GM04503 (cell line): ENCODE data around the gene NPDC1.
"Not testable (repeated sequence)": the region's sequence is repeated elsewhere in the genome, so short reads cannot be mapped to it uniquely, and the experiment has no call there.

Source experiments
- DNase-seq: peaks from one replicate; pipeline ENCODE4 v3.0.0-alpha.2; 2012; ENCODE audit warnings: low read depth

NPDC1 gene

GRCh38 chr9:137039611-137040366 lies 6.2 kb downstream of the NPDC1 start:
- DNase-seq, result no peak

- DNase-seq, result no peak
Measured at GRCh38 chr9:137038916-137039315, 7.1 kb downstream of the NPDC1 start.

DNA sequence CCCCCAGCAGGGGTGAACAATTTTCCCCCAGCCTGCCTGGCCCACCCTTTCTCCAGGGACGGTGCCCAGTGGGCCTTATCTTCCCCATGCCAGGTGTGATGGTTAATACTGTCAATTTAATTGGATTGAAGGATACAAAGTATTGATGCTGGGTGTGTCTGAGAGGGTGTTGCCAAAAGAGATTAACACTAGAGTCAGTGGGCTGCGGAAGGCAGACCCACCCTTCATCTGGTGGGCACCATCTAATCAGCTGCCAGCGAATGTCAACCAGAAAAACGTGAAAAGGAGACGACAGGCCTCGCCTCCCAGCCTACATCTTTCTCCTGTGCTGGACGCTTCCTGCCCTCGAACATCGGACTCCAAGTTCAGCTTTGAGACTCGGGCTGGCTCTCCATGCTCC lies 8.5 kb downstream of the NPDC1 start:
- no peak for DNase-seq

- DNase-seq, result no peak
Measured at GRCh38 chr9:137037035-137037434, 8.9 kb downstream of the NPDC1 start.

GRCh38 chr9:137035937-137036336 lies 10.0 kb downstream of the NPDC1 start:
- DNase-seq, result no peak

- no peak for DNase-seq
Measured at GRCh38 chr9:137035507-137035834, 10.5 kb downstream of the NPDC1 start.

GRCh38 chr9:137034709-137035506 lies 11.1 kb downstream of the NPDC1 start:
- no peak for DNase-seq

- DNase-seq, result no peak
Measured at GRCh38 chr9:137034039-137034708, 11.8 kb downstream of the NPDC1 start.

DNA sequence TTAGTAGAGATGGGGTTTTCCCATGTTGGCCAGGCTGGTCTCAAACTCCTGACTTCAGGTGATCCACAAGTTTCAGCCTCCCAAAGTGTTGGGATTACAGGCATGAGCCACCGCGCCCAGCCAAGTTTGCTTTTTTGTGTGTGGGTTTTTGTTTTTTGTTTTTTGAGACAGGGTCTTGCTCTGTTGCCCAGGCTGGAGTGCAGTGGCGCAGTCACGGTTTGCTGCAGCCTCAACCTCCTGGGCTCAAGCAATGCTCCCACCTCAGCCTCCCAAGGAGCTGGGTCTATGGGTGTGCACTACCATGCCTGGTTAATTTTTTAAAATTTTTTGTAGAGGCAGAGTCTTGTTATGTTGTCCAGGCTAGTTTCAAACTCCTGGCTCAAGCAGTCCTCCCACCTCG lies 12.5 kb downstream of the NPDC1 start:
- not testable (repeated sequence) for DNase-seq

DNA sequence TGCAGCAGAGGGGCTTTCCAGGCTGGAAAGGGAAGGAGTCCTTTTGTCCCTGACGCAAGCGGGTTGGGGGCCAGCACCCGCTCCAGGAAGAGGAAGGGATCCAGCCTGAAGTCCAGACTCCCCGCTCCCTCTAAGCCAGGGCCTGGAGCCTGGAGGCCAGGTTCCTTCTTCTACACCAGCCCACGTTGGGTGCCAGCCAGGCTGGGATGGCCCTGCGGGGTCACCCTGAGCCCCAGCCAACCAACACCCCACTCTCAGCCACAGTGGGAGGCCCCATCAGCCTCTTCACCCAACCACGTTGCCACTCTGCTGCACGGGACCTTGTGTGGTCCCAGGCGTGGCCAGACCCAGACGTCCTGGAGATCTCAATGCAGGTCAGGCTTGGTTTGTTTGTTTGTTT lies 13.1 kb downstream of the NPDC1 start:
- no peak for DNase-seq

GRCh38 chr9:137031904-137032640 lies 13.9 kb downstream of the NPDC1 start, which contains the start of gene FUT7:
TSS of gene FUT7 (minus strand) at chr9:137032088. CDS start at chr9:137031991, 97 bp downstream.
- DNase-seq, result no peak

- DNase-seq, result no peak
Measured at GRCh38 chr9:137030538-137031527, 15.1 kb downstream of the NPDC1 start.

DNA sequence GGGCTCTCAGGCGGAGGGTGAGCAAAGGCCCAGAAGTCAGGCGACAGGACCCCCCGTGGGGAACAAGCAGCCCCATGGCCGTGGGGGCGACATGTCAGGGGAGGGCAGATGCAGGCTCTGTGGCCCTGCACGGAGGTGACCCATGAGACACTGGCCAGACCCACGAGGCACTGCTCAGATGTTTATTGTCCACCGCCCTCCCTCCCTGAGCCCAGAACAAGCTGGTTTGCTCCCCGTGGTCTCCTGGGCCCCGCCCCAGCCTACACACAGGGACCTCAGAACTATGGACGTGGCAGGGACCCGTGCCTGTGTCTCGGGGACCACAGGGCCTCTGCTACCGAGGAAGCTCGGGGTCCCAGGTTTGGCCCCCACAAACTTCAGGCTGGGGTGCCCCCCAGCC lies 16.0 kb downstream of the NPDC1 start:
- no peak for DNase-seq

DNA sequence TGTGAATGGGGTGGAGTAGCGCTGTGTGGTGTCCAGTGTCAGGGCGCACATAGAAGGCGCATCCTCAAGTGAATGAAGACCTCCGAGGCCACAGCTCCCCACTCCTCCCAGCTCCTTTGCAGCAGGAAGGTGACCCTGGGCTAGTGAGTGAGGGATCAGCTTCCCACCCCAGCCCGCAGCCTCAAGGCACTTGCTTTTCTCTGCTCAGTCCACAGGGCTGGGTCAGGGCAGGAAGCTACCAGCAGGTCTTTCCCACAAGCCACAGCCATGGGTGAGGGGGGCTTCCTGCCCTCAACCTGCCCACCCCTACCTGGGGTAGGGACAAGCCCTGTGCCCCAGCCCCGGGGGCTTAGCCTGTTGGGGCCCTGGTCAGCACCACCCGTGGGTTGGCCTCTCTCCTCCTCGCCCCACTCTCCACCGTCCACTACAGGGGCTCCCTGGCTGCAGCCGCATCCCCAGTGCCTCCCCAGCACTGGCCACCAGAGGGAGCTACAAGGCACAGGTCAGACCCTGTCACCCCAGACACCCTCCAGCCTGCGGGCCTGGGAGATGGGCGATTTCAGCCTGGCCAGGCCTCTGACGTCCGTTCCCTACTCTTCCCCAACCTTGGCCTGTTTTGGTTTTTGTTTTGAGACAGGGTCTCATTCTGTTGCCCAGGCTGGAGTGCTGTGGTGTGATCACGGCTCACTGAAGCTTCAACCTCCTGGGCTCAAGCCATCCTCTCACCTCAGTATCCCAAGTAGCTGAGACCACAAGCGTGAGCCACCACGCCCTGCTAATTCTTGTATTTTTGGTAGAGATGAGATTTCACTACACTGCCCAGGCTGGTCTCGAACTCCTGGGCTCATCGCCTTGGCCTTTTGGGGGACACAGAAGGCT lies 16.7 kb downstream of the NPDC1 start:
- no peak for DNase-seq

DNA sequence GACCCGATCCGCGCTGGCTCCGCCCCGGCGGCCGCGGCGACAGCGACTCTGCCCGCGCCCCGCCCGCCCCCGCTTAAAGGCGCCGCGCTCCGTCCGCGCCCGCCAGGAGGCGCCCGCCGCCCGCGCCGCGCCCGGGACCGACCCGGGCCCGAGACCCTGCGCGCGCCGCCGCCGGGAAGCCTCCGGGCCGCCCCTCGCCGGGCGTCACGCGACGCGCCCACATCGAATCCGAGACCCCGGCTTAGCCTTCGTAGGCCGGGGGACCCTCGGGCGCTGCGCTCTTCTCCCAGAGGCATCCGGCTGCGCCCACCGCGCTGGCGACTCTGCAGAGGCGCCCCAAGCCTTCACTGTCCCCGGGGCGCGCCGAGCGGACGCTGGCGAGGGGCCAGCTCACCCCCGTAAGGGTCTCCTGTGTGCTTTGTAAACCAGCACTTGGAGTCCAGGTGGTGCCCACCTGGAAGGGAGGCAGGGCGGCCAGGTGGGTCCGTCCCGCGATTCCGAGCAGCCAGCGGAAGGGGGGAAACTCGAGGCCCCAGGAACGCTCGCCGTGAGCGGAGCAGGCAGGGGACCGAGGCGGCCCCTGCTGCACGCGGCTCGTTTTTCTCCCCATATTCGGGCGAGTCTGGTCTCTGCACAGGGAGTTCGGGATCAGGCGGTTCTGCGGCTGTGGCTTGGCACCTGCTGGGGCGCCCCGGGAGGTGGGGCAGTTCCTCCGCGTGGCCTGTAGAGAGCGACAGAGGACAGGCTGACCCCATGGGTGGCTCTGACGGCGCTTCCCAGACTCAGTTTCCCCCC lies 17.5 kb downstream of the NPDC1 start:
- no peak for DNase-seq

GRCh38 chr9:137027369-137028262 lies 18.4 kb downstream of the NPDC1 start, which contains the start of gene ABCA2:
TSS of gene ABCA2 (minus strand) at chr9:137028237. CDS start at chr9:137028140, 97 bp downstream.
- no peak for DNase-seq

- no peak for DNase-seq
Measured at GRCh38 chr9:137026828-137027227, 19.1 kb downstream of the NPDC1 start.

DNA sequence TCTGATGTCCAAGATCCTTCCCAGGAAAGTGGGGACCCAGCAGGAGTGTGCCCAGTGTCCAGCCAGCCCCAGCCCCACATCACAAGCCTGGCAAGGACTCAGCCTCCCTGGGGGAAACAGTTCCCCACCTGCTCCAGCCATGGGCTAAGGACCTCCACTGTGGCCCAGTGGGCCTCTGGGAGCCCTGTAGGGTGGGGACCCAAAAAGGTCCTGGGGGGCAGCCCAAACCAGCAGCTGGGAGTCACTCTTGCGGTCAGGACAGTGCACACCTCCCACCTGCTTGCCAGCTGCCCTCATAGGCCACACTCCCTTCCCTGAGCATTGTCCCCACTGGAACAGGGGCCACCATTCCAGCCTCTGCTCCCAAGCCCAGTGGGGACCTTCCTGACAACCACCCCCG lies 19.6 kb downstream of the NPDC1 start:
- DNase-seq, result no peak
